ENCODE measurements around the gene TSPAN9.

- no peak for TF ChIP-seq CTCF (IDR thresholded peaks at IDR 0.05)
- no peak for TF ChIP-seq REST (IDR thresholded peaks at IDR 0.05; ENCODE audit: insufficient read depth in 1 of 2, low read depth in 2 of 2, low read length in 1 of 2)
- TF ChIP-seq POLR2AphosphoS5 (IDR thresholded peaks at IDR 0.05; ENCODE audit: low read depth, low read length): no peak
Observed at GRCh38 chr12:3145033-3145432, 67.9 kb downstream of the TSPAN9 start.
